UCSD-AML1 (cell line): ENCODE data around the gene MRPL2.

Experiments used
- DNase-seq: peaks from one replicate; lab custom pipeline; 2025; ENCODE audit not compliant: unreplicated experiment; lab: John Stamatoyannopoulos, UW

Gene MRPL2

GRCh38 chr6:43059168-43060033 lies at the start of gene MRPL2, which contains the start of gene KLC4:
Gene MRPL2, minus strand, starts transcription at chr6:43059434. Its CDS starts 53 bp downstream, at chr6:43059381.
Gene KLC4, plus strand, starts transcription at chr6:43059631. Its CDS starts 1,705 bp downstream, at chr6:43061336.
- DNase-seq = peak; percentile 98

- DNase-seq = no peak
These were observed 48.3 kb upstream of the MRPL2 start for GRCh38 chr6:43107344-43108062.

GRCh38 chr6:43105538-43106222 lies 46.4 kb upstream of the MRPL2 start:
- DNase-seq = no peak

- DNase-seq = no peak
These were observed 44.1 kb upstream of the MRPL2 start for GRCh38 chr6:43103253-43103876.

- DNase-seq = no peak
These were observed 42.3 kb upstream of the MRPL2 start for GRCh38 chr6:43101497-43101896.

GRCh38 chr6:43097502-43097901 lies 38.3 kb upstream of the MRPL2 start:
- DNase-seq = no peak

- DNase-seq = no peak
These were observed 37.9 kb upstream of the MRPL2 start for GRCh38 chr6:43097098-43097489.

- DNase-seq = no peak
These were observed 37.3 kb upstream of the MRPL2 start for GRCh38 chr6:43096451-43097097.

GRCh38 chr6:43095939-43096338 lies 36.7 kb upstream of the MRPL2 start:
- no peak for DNase-seq

- no peak for DNase-seq
These were observed 34.4 kb upstream of the MRPL2 start for GRCh38 chr6:43093436-43094289.

GRCh38 chr6:43092635-43093034 lies 33.4 kb upstream of the MRPL2 start:
- DNase-seq = no peak

GRCh38 chr6:43091436-43091991 lies 32.3 kb upstream of the MRPL2 start:
- no peak for DNase-seq

GRCh38 chr6:43091020-43091419 lies 31.8 kb upstream of the MRPL2 start:
- DNase-seq = no peak

GRCh38 chr6:43090559-43090956 lies 31.3 kb upstream of the MRPL2 start:
- DNase-seq = no peak

GRCh38 chr6:43089874-43090558 lies 30.8 kb upstream of the MRPL2 start:
- DNase-seq = no peak

GRCh38 chr6:43089467-43089866 lies 30.2 kb upstream of the MRPL2 start:
- no peak for DNase-seq

GRCh38 chr6:43088654-43089056 lies 29.4 kb upstream of the MRPL2 start:
- DNase-seq = no peak

GRCh38 chr6:43086022-43086658 lies 26.9 kb upstream of the MRPL2 start:
- no peak for DNase-seq
